ENCODE data around the gene CD81.
"Not testable (repeated sequence)": the region's sequence is repeated elsewhere in the genome, so short reads cannot be mapped to it uniquely, and the experiment has no call there.

The CD81 gene

DNA sequence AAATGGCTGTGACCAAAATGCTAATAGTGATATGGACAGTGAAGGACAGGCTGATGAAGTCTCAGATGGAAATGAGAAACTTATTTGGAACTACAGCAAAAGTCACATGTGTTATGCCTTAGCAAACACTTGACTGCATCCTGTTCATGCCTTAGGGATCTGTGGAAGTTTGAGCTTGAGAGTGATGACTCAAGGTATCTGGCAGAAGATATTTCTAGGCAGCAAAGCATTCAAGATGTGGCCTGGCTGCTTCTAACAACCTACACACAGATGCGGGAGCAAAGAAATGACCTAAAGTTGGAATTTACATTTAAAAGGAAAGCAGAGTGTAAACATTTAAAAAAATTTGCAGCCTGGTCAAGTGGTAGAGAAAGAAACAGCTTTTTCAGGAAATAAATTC is 28.1 kb upstream of the CD81 start:
- DNase-seq (ENCODE audit: low read depth), result peak; percentile 31
- H3K4me3 ChIP-seq (ENCODE audit: low read depth, low read length), result no peak overlapping the region
- TF ChIP-seq, protein P1, sequence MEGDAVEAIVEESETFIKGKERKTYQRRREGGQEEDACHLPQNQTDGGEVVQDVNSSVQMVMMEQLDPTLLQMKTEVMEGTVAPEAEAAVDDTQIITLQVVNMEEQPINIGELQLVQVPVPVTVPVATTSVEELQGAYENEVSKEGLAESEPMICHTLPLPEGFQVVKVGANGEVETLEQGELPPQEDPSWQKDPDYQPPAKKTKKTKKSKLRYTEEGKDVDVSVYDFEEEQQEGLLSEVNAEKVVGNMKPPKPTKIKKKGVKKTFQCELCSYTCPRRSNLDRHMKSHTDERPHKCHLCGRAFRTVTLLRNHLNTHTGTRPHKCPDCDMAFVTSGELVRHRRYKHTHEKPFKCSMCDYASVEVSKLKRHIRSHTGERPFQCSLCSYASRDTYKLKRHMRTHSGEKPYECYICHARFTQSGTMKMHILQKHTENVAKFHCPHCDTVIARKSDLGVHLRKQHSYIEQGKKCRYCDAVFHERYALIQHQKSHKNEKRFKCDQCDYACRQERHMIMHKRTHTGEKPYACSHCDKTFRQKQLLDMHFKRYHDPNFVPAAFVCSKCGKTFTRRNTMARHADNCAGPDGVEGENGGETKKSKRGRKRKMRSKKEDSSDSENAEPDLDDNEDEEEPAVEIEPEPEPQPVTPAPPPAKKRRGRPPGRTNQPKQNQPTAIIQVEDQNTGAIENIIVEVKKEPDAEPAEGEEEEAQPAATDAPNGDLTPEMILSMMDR (conservative IDR thresholded peaks at IDR 0.05; ENCODE audit: low read depth, low read length), result no peak

DNA sequence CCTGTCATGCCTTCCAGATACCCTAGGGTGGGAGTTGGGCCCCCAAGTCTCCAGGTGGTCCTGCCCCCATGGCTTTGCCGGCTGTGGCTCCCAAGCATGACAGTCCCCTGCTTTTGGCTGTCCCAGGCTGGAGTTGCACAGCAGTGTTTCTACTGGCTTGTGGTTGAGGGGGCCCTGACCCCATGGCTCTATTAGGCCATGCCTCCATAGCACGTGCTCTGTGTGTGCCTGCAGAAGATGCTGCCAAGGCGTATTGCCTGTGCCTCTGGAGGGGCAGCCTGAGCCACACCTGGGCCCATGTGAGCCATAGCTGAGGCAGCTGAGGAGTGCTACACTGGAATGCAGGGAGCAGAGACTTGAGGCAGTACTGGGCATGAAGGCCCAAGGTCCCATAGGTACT is 25.4 kb upstream of the CD81 start:
- TF ChIP-seq, protein P1 (conservative IDR thresholded peaks at IDR 0.05; ENCODE audit: low read depth, low read length), result no peak
- DNase-seq (ENCODE audit: low read depth), result no peak
- H3K4me3 ChIP-seq (ENCODE audit: low read depth, low read length), result no peak overlapping the region

DNA sequence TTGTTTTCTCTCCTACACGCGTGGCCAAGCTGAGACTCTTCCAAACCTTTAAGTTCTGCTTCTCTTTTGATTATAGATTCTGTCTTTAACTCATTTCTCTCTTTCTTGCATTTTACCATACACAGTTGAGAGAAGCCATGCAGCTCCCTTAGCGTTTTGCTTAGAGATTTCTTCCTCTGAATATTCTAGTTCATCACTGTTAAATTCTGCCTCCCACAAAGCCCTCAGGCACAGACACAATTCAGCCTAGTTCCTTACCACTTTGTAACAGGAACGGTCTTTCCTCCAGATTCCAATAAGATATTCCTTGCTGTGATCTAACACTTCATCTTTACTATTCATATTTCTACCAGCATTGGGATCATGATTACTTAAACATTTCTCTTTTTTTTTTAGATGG is 24.7 kb upstream of the CD81 start:
- DNase-seq (ENCODE audit: low read depth), result no peak
- TF ChIP-seq, protein P1 (conservative IDR thresholded peaks at IDR 0.05; ENCODE audit: low read depth, low read length), result no peak
- no peak overlapping the region for H3K4me3 ChIP-seq (ENCODE audit: low read depth, low read length)

DNA sequence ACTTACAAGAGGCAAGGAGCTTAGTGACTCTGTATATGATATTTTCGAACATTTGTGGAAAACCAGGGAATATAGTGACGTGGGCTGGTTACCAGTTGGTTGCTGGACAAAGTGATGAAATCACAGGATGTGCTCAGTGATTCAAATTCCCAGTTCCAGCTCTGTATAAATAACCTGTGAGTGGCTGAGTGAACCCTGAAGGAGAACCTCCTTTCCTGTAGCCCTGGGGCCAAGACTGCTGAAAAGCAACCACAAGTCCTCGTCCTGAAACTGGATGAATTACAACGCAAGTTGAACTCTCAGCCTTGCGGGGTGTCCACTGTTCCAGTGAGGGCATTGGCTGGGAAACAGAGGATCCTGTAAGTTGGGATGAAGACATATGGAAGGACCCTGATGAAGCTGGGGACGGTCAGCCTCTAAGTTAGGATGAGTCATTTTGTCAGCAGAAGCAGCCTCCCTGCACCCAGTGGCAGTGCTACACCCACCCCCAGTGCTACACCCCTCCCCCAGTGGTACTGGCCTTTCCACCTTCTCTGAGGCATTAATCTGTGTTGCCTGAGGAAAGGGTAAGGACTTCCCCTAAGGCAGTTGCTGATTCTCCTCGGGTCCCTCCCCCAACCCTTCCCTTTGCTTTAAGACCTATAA is 22.0 kb upstream of the CD81 start:
- DNase-seq (ENCODE audit: low read depth), result peak; percentile 68
- TF ChIP-seq, protein P1 (conservative IDR thresholded peaks at IDR 0.05; ENCODE audit: low read depth, low read length), result no peak
- H3K4me3 ChIP-seq (ENCODE audit: low read depth, low read length), result no peak overlapping the region

DNA sequence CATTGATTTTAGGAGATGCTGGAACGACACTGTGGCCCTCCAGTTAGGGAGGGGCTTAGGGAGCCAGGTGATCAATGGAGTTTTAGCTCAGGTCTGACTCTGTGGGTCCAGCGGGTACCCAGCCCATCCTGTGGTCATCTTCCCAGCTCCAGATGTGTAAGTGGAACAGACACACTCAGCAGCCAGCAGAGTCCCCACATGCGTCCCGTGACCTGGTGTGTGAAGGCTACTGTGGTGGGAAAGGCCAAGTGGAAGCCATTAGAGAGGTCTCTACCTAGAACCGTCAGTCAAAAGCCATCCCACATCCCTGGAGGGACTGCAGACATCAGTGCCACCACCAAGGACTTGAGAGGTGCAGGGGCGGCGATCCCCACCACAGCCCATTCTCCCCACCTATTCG is 19.9 kb upstream of the CD81 start:
- no peak for DNase-seq (ENCODE audit: low read depth)
- TF ChIP-seq, protein P1 (conservative IDR thresholded peaks at IDR 0.05; ENCODE audit: low read depth, low read length), result no peak
- H3K4me3 ChIP-seq (ENCODE audit: low read depth, low read length), result no peak overlapping the region

DNA sequence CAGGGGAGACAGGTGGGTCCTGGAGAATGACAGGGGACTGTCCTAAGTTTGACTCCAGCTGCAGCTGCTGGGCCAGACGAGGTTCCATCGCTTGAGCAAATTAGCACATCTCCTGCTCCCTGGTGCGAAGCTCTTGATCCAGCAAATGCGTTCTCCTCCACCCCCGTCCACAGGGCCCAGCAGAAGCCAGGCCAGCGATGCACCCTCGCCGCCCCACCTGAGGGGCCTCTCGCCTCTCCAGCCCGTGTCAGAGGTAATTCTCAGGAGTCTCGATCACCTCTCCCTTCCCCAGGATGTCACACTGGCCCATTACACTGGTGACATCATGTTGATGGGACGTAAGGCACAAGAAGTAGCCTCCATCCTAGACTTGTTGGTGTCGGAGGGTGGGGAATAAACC is 19.5 kb upstream of the CD81 start:
- H3K4me3 ChIP-seq (ENCODE audit: low read depth, low read length); DNase-seq (ENCODE audit: low read depth): not testable (repeated sequence)

DNA sequence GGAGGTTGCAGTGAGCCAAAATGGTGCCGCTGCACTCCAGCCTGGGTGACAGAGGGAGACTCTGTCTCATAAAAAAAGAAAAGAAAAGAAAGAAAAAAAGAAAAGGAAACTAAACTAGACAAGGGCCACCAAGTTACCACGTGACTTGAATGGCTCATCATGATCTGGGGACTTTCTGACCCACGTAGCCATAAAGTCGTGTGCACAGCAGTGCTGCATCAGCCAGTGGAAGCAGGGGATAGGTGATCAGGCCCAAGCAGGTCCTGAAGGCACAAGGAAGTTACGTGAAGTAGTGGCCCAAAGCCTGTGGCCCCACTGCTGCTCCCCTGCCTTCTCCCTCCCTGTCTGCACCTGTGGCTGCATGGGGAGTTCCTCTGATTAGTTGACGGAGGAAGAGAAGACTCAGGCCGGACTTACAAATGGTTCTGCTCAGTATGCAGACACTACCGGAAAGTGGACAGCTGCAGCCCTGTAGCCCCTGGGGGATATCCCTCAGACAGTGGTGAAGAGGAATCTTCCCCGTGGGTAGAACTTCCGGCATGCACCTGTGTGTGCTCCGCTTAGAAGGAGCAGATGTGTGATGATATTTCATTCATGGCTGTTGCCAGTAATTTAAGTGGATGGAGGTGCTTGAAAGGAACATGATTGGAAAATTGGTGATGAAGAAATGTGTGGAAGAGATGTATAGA is 18.2 kb upstream of the CD81 start:
- no peak for DNase-seq (ENCODE audit: low read depth)
- TF ChIP-seq, protein P1 (conservative IDR thresholded peaks at IDR 0.05; ENCODE audit: low read depth, low read length), result no peak
- H3K4me3 ChIP-seq (ENCODE audit: low read depth, low read length), result no peak overlapping the region

Measured in choroid plexus epithelial cell (primary cell).